Thoracic aorta (tissue), 2 donors: ENCODE results near the gene APOB. TPM values are rescaled to one million over a fixed set of nuclear protein-coding genes. Genes with fewer than 3 reads are reported as not detected.

Experiments used
- ATAC-seq: fragments of 150-250 bp; one replicate; pipeline ENCODE4 v1.8.0; 2017; ENCODE audit warnings: low read depth; ENCODE audit not compliant: insufficient number of reproducible peaks, low FRiP score
- DNase-seq: peaks from one replicate; pipeline ENCODE4 v3.0.0-alpha.2; 2020; ENCODE audit warnings: low spot score
- H3K27ac ChIP-seq, 2 donors: fragments of 200-600 bp; sonication (generic); 1 replicate in 1 of 2; 2 replicates in 1 of 2; pipeline ENCODE4 v1.5.1; 2016; ENCODE audit warnings: mild to moderate bottlenecking in 2 of 2, moderate library complexity in 2 of 2
- H3K27me3 ChIP-seq: fragments of 200-600 bp; sonication (generic); replicated peaks from 2 replicates; pipeline ENCODE4 v1.6.0; 2016; ENCODE audit warnings: mild to moderate bottlenecking; ENCODE audit not compliant: insufficient read depth
- H3K36me3 ChIP-seq: fragments of 200-600 bp; sonication (generic); one replicate; pipeline ENCODE4 v1.5.1; 2016
- H3K4me1 ChIP-seq, 2 donors: fragments of 200-600 bp; sonication (generic); 1 replicate in 1 of 2; 2 replicates in 1 of 2; pipeline versions ENCODE4 v1.5.1 to v1.6.0; 2016; ENCODE audit warnings: low read depth in 2 of 2, mild to moderate bottlenecking in 1 of 2; ENCODE audit not compliant: control insufficient read depth in 1 of 2
- H3K4me3 ChIP-seq: fragments of 200-600 bp; sonication (generic); 2 replicates; pipeline ENCODE4 v1.5.1; 2016; ENCODE audit warnings: mild to moderate bottlenecking
- H3K9me3 ChIP-seq: fragments of 200-600 bp; sonication (generic); 2 replicates; pipeline ENCODE4 v1.5.1; 2016
- CTCF ChIP-seq: fragments of 200-600 bp; sonication (generic); IDR thresholded peaks from one replicate; pipeline ENCODE4 v1.5.1; 2019; ENCODE audit warnings: antibody characterized with exemption
- total RNA-seq, 2 donors: library from RNA; depleted of rRNA; stranded (reverse); fragments of >200 nt; gene quantifications; one replicate each; pipeline versions ENCODE4 v1.1.0 to v1.2.3, GENCODE V29; 2016

The APOB gene
- total RNA-seq, 2 donors from 2014 or later: 4.7 to 6.1 TPM

DNA sequence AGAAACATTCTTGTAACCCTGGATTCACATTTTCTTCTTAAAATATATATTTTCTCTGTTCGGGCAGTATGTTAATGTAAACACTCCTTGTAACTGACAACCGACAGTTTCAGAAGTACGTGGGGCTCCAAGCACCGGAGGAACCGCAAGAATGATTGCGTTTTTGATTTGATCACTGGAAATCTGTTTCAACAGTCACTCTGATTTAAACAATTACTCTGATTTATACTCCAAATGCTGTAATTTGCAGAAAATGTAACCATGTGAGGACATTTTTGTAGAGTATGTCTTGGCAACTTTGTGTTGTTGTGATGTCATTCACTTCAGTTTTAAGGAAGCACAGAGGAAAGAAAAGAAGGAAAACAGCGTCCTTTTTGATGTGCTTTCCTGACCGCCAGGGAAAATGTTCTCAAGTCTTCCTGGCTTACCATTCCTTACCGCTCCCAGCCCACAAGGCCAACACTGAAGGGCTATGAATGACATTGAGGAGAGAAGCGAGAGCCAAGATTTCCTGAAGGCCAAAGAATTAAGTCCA is 77.7 kb downstream of the APOB start:
- no peaks in the 10 kb centered on the region for H3K9me3 ChIP-seq
- H3K4me1 ChIP-seq: peaks cover 7 to 42% of the 10 kb centered on the region in 2 donors
- H3K36me3 ChIP-seq: no peaks in the 10 kb centered on the region
- no peaks in the 10 kb centered on the region for H3K27me3 ChIP-seq
- no peak for TF ChIP-seq CTCF
- no peak overlapping the region for H3K4me3 ChIP-seq
- DNase-seq: no peak
- ATAC-seq: no peak
- H3K27ac ChIP-seq: peak overlapping the region; percentile 20 to 22

GRCh38 chr2:20965221-20965620 is 78.7 kb downstream of the APOB start:
- ATAC-seq (no peak), DNase-seq (no peak)
- Histone ChIP-seq H3K4me1 (peaks cover 7 to 42% of the 10 kb centered on the region in 2 donors), H3K9me3 (no peaks in the 10 kb centered on the region), H3K27me3 (no peaks in the 10 kb centered on the region), H3K4me3 (no peak overlapping the region), H3K27ac (no peak overlapping the region), H3K36me3 (no peaks in the 10 kb centered on the region)
- TF ChIP-seq CTCF: no peak

GRCh38 chr2:20963867-20964266 is 80.0 kb downstream of the APOB start:
- H3K4me1 ChIP-seq: peaks cover 7 to 45% of the 10 kb centered on the region in 2 donors
- no peak for DNase-seq
- no peak for TF ChIP-seq CTCF
- H3K36me3 ChIP-seq: no peaks in the 10 kb centered on the region
- no peak overlapping the region for H3K4me3 ChIP-seq
- no peaks in the 10 kb centered on the region for H3K27me3 ChIP-seq
- no peak overlapping the region for H3K27ac ChIP-seq
- no peak for ATAC-seq
- H3K9me3 ChIP-seq: no peaks in the 10 kb centered on the region

- Histone ChIP-seq H3K4me3 (no peak overlapping the region), H3K27ac (peak overlapping the region in 1 of 2 donors; percentile 76), H3K36me3 (no peaks in the 10 kb centered on the region), H3K27me3 (no peaks in the 10 kb centered on the region), H3K9me3 (no peaks in the 10 kb centered on the region), H3K4me1 (peaks cover 7 to 45% of the 10 kb centered on the region in 2 donors)
- DNase-seq (peak; percentile 15), ATAC-seq (peak; percentile 52)
- peak; percentile 91 for TF ChIP-seq CTCF
Observed at GRCh38 chr2:20962939-20963557, 80.8 kb downstream of the APOB start.

DNA sequence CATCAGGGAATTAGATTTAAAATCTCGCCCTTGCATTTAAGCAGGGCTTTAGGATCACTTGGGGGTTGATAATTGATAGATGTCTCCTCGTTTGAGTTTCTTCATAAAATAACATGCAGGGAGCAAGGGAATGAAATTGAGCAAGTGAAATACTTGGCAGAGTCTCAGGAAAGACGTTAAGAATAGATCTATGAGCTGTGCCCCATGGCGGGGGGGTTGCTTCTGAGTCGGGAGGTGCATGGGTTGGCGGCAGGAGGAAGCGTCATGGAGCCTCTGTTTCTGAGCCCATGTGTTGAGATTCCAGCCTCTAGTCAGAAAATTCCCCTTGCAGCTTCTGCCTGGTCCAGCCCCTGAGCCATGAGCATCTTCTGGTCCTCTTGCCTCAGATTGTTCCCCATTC is 82.0 kb downstream of the APOB start:
- Histone ChIP-seq H3K4me1 (peaks cover 7 to 42% of the 10 kb centered on the region in 2 donors), H3K27me3 (no peaks in the 10 kb centered on the region), H3K36me3 (no peaks in the 10 kb centered on the region), H3K27ac (peak overlapping the region; percentile 75 to 76), H3K9me3 (no peaks in the 10 kb centered on the region), H3K4me3 (no peak overlapping the region)
- TF ChIP-seq CTCF: no peak
- DNase-seq (peak; percentile 25), ATAC-seq (peak; percentile 54)
